Measurements from ENCODE around the gene IFITM5. TPM values are rescaled to one million over a fixed set of nuclear protein-coding genes. Genes with fewer than 3 reads are reported as not detected.

The IFITM5 gene
- total and polyA plus RNA-seq, 4 donors = not detected

DNA sequence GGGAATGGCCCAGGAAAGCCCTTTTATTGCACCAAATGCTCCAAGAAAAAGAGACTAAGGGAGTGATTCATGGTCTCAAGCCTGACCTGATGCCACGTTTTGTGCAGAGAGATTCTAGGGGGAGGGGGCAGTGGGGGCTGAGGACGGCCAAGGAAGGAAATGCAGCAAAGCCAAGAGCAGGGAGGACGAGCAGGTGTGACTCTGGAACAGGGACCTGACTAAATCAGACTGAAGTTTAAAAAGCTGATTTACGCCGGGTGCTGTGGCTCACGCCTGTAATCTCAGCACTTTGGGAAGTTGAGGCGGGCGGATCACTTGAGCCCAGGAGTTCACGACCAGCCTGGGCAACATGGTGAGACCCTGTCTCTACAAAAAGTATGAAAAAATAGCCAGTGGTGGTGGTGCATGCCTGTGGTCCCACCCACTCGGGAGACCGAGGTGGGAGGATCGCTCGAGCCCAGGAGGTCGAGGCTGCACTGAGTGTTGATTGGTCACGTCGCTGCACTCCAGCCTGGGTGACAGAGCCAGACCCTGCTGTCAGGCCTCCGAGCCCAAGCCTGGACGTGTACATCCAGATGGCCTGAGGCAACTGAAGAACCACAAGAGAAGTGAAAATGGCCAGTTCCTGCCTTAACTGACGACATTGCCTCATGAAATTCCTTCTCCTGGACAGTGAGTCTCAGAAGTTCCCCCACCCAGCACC, 32.2 kb upstream of the IFITM5 start:
- Histone ChIP-seq H3K27me3 (ENCODE audit: control insufficient read depth in 3 of 3, insufficient read depth in 3 of 3, low read length in 2 of 3) (no peaks in the 10 kb centered on the region), H3K9ac (ENCODE audit: insufficient read depth in 1 of 2, low read length in 2 of 2) (no peak overlapping the region), H3K27ac (ENCODE audit: low read depth in 1 of 2, low read length in 1 of 2) (no peak overlapping the region), H3K4me1 (ENCODE audit: control insufficient read depth in 5 of 5, insufficient read depth in 5 of 5, low read length in 5 of 5) (peaks cover 5 to 38% (median 15%) of the 10 kb centered on the region in 5 donors), H3K36me3 (ENCODE audit: control insufficient read depth in 4 of 4, insufficient read depth in 4 of 4, low read length in 4 of 4) (no peaks in the 10 kb centered on the region), H3K9me3 (ENCODE audit: control insufficient read depth in 4 of 4, insufficient read depth in 3 of 4, low read length in 3 of 4) (peaks cover 0 to 3% (median 0%) of the 10 kb centered on the region in 4 donors), H3K4me3 (no peak overlapping the region)
- ATAC-seq (ENCODE audit: insufficient read depth, low FRiP score) (no peak), DNase-seq (no peak)
- TF ChIP-seq, protein P1, sequence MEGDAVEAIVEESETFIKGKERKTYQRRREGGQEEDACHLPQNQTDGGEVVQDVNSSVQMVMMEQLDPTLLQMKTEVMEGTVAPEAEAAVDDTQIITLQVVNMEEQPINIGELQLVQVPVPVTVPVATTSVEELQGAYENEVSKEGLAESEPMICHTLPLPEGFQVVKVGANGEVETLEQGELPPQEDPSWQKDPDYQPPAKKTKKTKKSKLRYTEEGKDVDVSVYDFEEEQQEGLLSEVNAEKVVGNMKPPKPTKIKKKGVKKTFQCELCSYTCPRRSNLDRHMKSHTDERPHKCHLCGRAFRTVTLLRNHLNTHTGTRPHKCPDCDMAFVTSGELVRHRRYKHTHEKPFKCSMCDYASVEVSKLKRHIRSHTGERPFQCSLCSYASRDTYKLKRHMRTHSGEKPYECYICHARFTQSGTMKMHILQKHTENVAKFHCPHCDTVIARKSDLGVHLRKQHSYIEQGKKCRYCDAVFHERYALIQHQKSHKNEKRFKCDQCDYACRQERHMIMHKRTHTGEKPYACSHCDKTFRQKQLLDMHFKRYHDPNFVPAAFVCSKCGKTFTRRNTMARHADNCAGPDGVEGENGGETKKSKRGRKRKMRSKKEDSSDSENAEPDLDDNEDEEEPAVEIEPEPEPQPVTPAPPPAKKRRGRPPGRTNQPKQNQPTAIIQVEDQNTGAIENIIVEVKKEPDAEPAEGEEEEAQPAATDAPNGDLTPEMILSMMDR (IDR thresholded peaks at IDR 0.05; ENCODE audit: control extremely low read depth, extremely low read depth) = no peak
- WGBS, 2 donors = 83 to 84% methylated on average over 19 of the region's 19 CpGs

DNA sequence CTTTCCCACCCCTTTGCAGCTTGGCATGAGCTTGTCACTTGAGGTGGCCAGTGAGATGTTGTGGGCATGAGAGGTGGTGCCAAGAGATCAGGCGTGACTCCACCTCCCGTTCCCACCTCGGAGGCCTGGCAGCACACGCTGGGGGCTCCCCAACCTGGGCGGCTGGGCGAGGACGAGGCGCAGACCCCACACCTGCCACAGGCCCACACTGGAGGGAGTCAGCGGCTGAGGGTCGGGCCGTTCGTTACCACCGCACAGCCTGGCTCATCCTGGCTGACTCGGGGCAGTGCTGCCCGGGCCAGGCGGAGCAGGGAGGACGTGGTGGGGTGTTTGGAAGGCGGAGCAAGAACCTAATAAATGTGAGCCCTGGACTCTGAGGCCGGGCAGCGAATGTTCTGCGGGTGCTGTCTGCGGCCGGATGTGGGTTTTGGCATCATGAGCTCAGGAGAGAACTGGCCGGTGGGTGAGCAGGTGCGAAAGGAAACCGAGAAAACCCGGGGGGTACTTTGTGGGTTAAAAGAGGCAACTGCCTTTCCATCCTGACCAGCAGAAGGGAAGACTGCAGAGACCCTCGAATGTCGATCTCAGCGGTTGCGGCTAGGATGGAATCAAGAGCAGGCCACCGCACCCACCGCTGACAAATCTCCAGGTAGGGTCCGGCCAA, 31.5 kb upstream of the IFITM5 start:
- Histone ChIP-seq H3K27ac (ENCODE audit: low read depth in 1 of 2, low read length in 1 of 2) (no peak overlapping the region), H3K27me3 (ENCODE audit: control insufficient read depth in 3 of 3, insufficient read depth in 3 of 3, low read length in 2 of 3) (no peaks in the 10 kb centered on the region), H3K4me1 (ENCODE audit: control insufficient read depth in 5 of 5, insufficient read depth in 5 of 5, low read length in 5 of 5) (peaks cover 0 to 38% (median 15%) of the 10 kb centered on the region in 5 donors), H3K4me3 (no peak overlapping the region), H3K36me3 (ENCODE audit: control insufficient read depth in 4 of 4, insufficient read depth in 4 of 4, low read length in 4 of 4) (no peaks in the 10 kb centered on the region), H3K9me3 (ENCODE audit: control insufficient read depth in 4 of 4, insufficient read depth in 3 of 4, low read length in 3 of 4) (peaks cover 0 to 3% (median 0%) of the 10 kb centered on the region in 4 donors), H3K9ac (ENCODE audit: insufficient read depth in 1 of 2, low read length in 2 of 2) (no peak overlapping the region)
- DNase-seq = no peak
- WGBS, 2 donors = 80 to 85% methylated on average over 34 of the region's 34 CpGs
- no peak for ATAC-seq (ENCODE audit: insufficient read depth, low FRiP score)
- TF ChIP-seq, protein P1 (IDR thresholded peaks at IDR 0.05; ENCODE audit: control extremely low read depth, extremely low read depth) = no peak

GRCh38 chr11:330307-330693, 31.0 kb upstream of the IFITM5 start:
- DNase-seq = no peak
- no peak overlapping the region for H3K9ac ChIP-seq (ENCODE audit: insufficient read depth in 1 of 2, low read length in 2 of 2)
- WGBS, 2 donors = 87 to 89% methylated on average over 14 of the region's 14 CpGs

More at GRCh38 chr11:330307-330693, 31.0 kb upstream of the IFITM5 start:
- Histone ChIP-seq H3K4me1 (ENCODE audit: control insufficient read depth in 5 of 5, insufficient read depth in 5 of 5, low read length in 5 of 5) (peaks cover 0 to 38% (median 16%) of the 10 kb centered on the region in 5 donors), H3K27ac (ENCODE audit: low read depth in 1 of 2, low read length in 1 of 2) (no peak overlapping the region), H3K27me3 (ENCODE audit: control insufficient read depth in 3 of 3, insufficient read depth in 3 of 3, low read length in 2 of 3) (no peaks in the 10 kb centered on the region), H3K36me3 (ENCODE audit: control insufficient read depth in 4 of 4, insufficient read depth in 4 of 4, low read length in 4 of 4) (no peaks in the 10 kb centered on the region), H3K9me3 (ENCODE audit: control insufficient read depth in 4 of 4, insufficient read depth in 3 of 4, low read length in 3 of 4) (peaks cover 0 to 3% (median 0%) of the 10 kb centered on the region in 4 donors), H3K4me3 (no peak overlapping the region)
- TF ChIP-seq, protein P1 (IDR thresholded peaks at IDR 0.05; ENCODE audit: control extremely low read depth, extremely low read depth) = no peak
- ATAC-seq (ENCODE audit: insufficient read depth, low FRiP score) = no peak

All from lung (tissue), 12 donors.